ENCODE measurements around the gene KRABD2. TPM values are rescaled to one million over a fixed set of nuclear protein-coding genes. Genes with fewer than 3 reads are reported as not detected.

KRABD2 gene

Other genes starting within 250 kb of the KRABD2 start
- gene PER1, start 224.3 kb downstream of the KRABD2 start, polyA plus RNA-seq (ENCODE audit: insufficient read length in 3 of 3) = 10 to 100 TPM; 26.4 to 34.5 (median 33.3) TPM
- 100 to 1,000 TPM; 108 to 139 (median 131) TPM for gene VAMP2, start 213.8 kb downstream of the KRABD2 start, polyA plus RNA-seq (ENCODE audit: insufficient read length in 3 of 3)
- gene TMEM107, start 200.3 kb downstream of the KRABD2 start, polyA plus RNA-seq (ENCODE audit: insufficient read length in 3 of 3) = 10 to 100 TPM; 24.3 to 29.2 (median 28.6) TPM
- 1 to 10 TPM; 4.4 to 5.1 (median 4.9) TPM for gene BORCS6, start 186.5 kb downstream of the KRABD2 start, polyA plus RNA-seq (ENCODE audit: insufficient read length in 3 of 3)
- gene AURKB, start 166.1 kb downstream of the KRABD2 start, polyA plus RNA-seq (ENCODE audit: insufficient read length in 3 of 3) = 10 to 100 TPM; 31.9 to 48.1 (median 43.2) TPM
- 10 to 100 TPM; 22.0 to 36.0 (median 33.7) TPM for gene CTC1, start 128.6 kb downstream of the KRABD2 start, polyA plus RNA-seq (ENCODE audit: insufficient read length in 3 of 3)
- gene PFAS, start 127.4 kb downstream of the KRABD2 start, polyA plus RNA-seq (ENCODE audit: insufficient read length in 3 of 3) = 10 to 100 TPM; 40.4 to 60.0 (median 48.9) TPM
- 10 to 100 TPM; 29.5 to 33.7 (median 31.7) TPM for gene RANGRF, start 88.0 kb downstream of the KRABD2 start, polyA plus RNA-seq (ENCODE audit: insufficient read length in 3 of 3)
- gene SLC25A35, start 81.3 kb downstream of the KRABD2 start, polyA plus RNA-seq (ENCODE audit: insufficient read length in 3 of 3) = 1 to 10 TPM; 3.5 to 5.3 (median 5.2) TPM
- 10 to 100 TPM; 18.1 to 21.2 (median 18.4) TPM for gene ARHGEF15, start 66.5 kb downstream of the KRABD2 start, polyA plus RNA-seq (ENCODE audit: insufficient read length in 3 of 3)
- not detected for gene ODF4, start 36.9 kb downstream of the KRABD2 start, polyA plus RNA-seq (ENCODE audit: insufficient read length in 3 of 3)
- 1,000 to 10,000 TPM; 2,255 to 3,156 (median 2,746) TPM for gene RPL26, start 6.5 kb upstream of the KRABD2 start, polyA plus RNA-seq (ENCODE audit: insufficient read length in 3 of 3)
- under 1 TPM; 0.11 to 0.18 (median 0.12) TPM for gene RNF222, start 21.1 kb upstream of the KRABD2 start, polyA plus RNA-seq (ENCODE audit: insufficient read length in 3 of 3)
- gene NDEL1, start 59.2 kb upstream of the KRABD2 start, polyA plus RNA-seq (ENCODE audit: insufficient read length in 3 of 3) = 10 to 100 TPM; 43.9 to 50.5 (median 46.7) TPM